AG04450 (cell line): ENCODE measurements around the gene PCDHGB7. TPM values are rescaled to one million over a fixed set of nuclear protein-coding genes. Genes with fewer than 3 reads are reported as not detected.

Experiments
- CTCF ChIA-PET: fragments of 300-600, 350-600 bp; formaldehyde crosslinking; extraction: SDS; loops from one replicate; lab custom pipeline; 2022; ENCODE audit warnings: antibody characterized with exemption, inconsistent platforms; lab: Charles Lee
- POLR2A ChIA-PET: fragments of 350-600 bp; formaldehyde crosslinking; extraction: SDS; loops from one replicate; lab custom pipeline; 2021; ENCODE audit warnings: antibody characterized with exemption, inconsistent platforms; lab: Yijun Ruan, JAX
- DNase-seq: peaks from one replicate; pipeline ENCODE4 v3.0.0-alpha.2; 2011; ENCODE audit warnings: low read depth, low spot score
- H3K27ac ChIP-seq: one replicate; pipeline ENCODE4 v1.5.1; 2012; ENCODE audit warnings: low read depth, low read length, control low read depth
- H3K27me3 ChIP-seq: one replicate; pipeline ENCODE4 v1.6.0; 2012; ENCODE audit warnings: low read length; ENCODE audit not compliant: control insufficient read depth, insufficient read depth
- H3K4me3 ChIP-seq: 2 replicates; pipeline ENCODE4 v1.5.1; 2011; ENCODE audit warnings: mild to moderate bottlenecking, low read depth, low read length, control low read depth
- H3K9me3 ChIP-seq: 2 replicates; pipeline ENCODE4 v1.5.1; 2012; ENCODE audit warnings: low read length; ENCODE audit not compliant: control insufficient read depth, insufficient read depth
- CTCF ChIP-seq: IDR thresholded peaks from 2 replicates; pipeline ENCODE4 v1.5.1; 2011; ENCODE audit warnings: low read depth, low read length, control low read depth, inconsistent platforms
- polyA plus RNA-seq: library from polyadenylated mRNA; depleted of rRNA; stranded (reverse); fragments of >200 nt; gene quantifications from 2 replicates; pipeline ENCODE4 v1.2.3, GENCODE V29; 2011; rRNA removed

The PCDHGB7 gene
- polyA plus RNA-seq, 1 experiment: 17.0 TPM

GRCh38 chr5:141439411-141440141 lies 22.1 kb downstream of the PCDHGB7 start:
- Histone ChIP-seq H3K27me3 (no peaks in the 10 kb centered on the region), H3K4me3 (no peak overlapping the region), H3K9me3 (peaks cover 20% of the 10 kb centered on the region), H3K27ac (no peak overlapping the region)
- ChIA-PET POLR2A (no interaction called here), CTCF (interaction anchor here (1.3 to 1.5 kb wide), 3 partner anchors 10 to 119 kb away, joined by 3 to 5 read pairs (median 4); partner anchors contain the start of gene PCDHGA12)
- no peak for DNase-seq
- TF ChIP-seq CTCF: no peak

DNA sequence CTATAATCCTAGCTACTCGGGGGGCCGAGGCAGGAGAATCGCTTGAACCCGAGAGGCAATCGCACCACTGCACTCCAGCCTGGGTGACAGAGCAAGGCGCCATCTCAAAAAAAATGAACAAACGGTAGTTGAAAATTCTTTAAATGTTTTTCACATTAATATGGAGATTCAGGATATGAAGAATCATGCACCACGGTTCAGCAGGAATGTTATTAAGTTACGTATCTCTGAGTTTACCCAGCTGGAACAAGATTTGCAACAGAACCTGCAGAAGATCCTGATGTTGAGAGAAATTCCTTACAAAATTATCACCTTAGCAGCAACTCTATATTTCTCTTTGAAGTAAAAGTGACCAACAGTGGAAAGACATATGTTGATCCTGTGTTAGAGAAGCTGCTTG lies 22.9 kb downstream of the PCDHGB7 start:
- no peak for TF ChIP-seq CTCF
- H3K27me3 ChIP-seq: no peaks in the 10 kb centered on the region
- ChIA-PET CTCF (interaction anchor here (1.4 to 1.5 kb wide), 2 partner anchors 10 to 84 kb away, joined by 4 to 5 read pairs; partner anchors contain the start of gene PCDHGA12), POLR2A (no interaction called here)
- H3K27ac ChIP-seq: no peak overlapping the region
- no peak overlapping the region for H3K4me3 ChIP-seq
- H3K9me3 ChIP-seq: peaks cover 20% of the 10 kb centered on the region
- no peak for DNase-seq

DNA sequence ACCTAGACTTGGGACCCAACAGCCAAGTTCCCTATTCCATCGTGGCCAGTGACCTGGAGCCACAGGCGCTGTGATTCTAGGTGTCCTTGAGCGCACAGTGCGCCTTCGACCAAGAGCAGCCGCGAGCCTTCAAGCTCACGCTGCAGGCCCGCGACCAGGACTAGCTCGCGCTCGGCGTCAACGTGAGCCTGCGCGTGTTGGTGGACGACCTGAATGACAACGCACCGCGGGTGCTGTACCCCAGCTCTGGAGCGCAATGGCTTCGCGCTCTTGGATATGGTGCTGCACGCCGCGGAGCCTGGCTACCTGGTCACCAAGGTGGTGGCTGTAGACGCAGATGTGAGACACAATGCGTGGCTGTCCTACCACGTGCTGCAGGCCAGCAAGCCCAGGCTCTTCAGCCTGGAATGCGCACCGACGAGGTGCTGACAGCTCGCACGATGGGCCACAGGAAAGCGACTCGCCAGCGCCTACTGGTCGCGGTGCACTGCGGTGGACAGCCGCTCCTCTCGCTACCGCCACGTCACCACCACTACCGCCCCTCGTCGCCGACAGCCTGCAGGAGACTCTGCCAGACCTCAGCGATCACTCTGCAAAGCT lies 24.2 kb downstream of the PCDHGB7 start:
- POLR2A ChIA-PET: no interaction called here
- Histone ChIP-seq H3K27ac (no peak overlapping the region), H3K9me3 (peaks cover 20% of the 10 kb centered on the region), H3K4me3 (no peak overlapping the region), H3K27me3 (no peaks in the 10 kb centered on the region)
- CTCF ChIA-PET: interaction anchor here (2.8 kb wide), 1 partner anchor 123 kb away, joined by 10 read pairs; no protein-coding TSS in a partner anchor
- TF ChIP-seq CTCF: no peak
- no peak for DNase-seq

GRCh38 chr5:141465351-141465750 lies 47.9 kb downstream of the PCDHGB7 start:
- H3K27ac ChIP-seq: no peak overlapping the region
- CTCF ChIA-PET: interaction anchor here (0.7 to 2.6 kb wide), 7 partner anchors 8 to 115 kb away, joined by 3 to 13 read pairs (median 3); partner anchors contain the start of genes PCDHGA12, PCDHGB1 and PCDHGC3
- no peaks in the 10 kb centered on the region for H3K27me3 ChIP-seq
- POLR2A ChIA-PET: interaction anchor here (1.1 kb wide), 1 partner anchor 10 kb away, joined by 3 read pairs; no protein-coding TSS in a partner anchor
- no peak overlapping the region for H3K4me3 ChIP-seq
- no peak for TF ChIP-seq CTCF
- H3K9me3 ChIP-seq: no peaks in the 10 kb centered on the region
- no peak for DNase-seq

Other genes starting within 250 kb of the PCDHGB7 start
- gene PCDHB7, start 245.0 kb upstream of the PCDHGB7 start, polyA plus RNA-seq: 0.61 and 0.62 TPM in 2 replicates
- gene PCDHB8, start 239.9 kb upstream of the PCDHGB7 start, polyA plus RNA-seq: 0.20 and 0.25 TPM in 2 replicates
- gene PCDHB16, start 235.3 kb upstream of the PCDHGB7 start, polyA plus RNA-seq: 0.45 and 0.66 TPM in 2 replicates
- gene PCDHB9, start 230.5 kb upstream of the PCDHGB7 start, polyA plus RNA-seq: 0.22 and 0.45 TPM in 2 replicates
- 0.45 and 0.74 TPM in 2 replicates for gene PCDHB10, start 225.3 kb upstream of the PCDHGB7 start, polyA plus RNA-seq
- 0.16 and 0.25 TPM in 2 replicates for gene PCDHB11, start 218.1 kb upstream of the PCDHGB7 start, polyA plus RNA-seq
- gene PCDHB12, start 209.0 kb upstream of the PCDHGB7 start, polyA plus RNA-seq: 0.32 and 0.40 TPM in 2 replicates
- 0.60 and 0.73 TPM in 2 replicates for gene PCDHB13, start 203.8 kb upstream of the PCDHGB7 start, polyA plus RNA-seq
- gene PCDHB14, start 194.3 kb upstream of the PCDHGB7 start, polyA plus RNA-seq: 0.98 and 1.1 TPM in 2 replicates
- 0.88 and 0.93 TPM in 2 replicates for gene PCDHB15, start 172.3 kb upstream of the PCDHGB7 start, polyA plus RNA-seq
- not detected in 2 replicates for gene SLC25A2, start 113.6 kb upstream of the PCDHGB7 start, polyA plus RNA-seq
- 60.3 and 71.0 TPM in 2 replicates for gene TAF7, start 96.9 kb upstream of the PCDHGB7 start, polyA plus RNA-seq
- 1.9 and 2.2 TPM in 2 replicates for gene PCDHGA1, start 87.2 kb upstream of the PCDHGB7 start, polyA plus RNA-seq
- 6.1 and 6.3 TPM in 2 replicates for gene PCDHGA2, start 78.9 kb upstream of the PCDHGB7 start, polyA plus RNA-seq
- 0.92 and 1.2 TPM in 2 replicates for gene PCDHGA3, start 73.8 kb upstream of the PCDHGB7 start, polyA plus RNA-seq
- 3.2 TPM in 2 replicates for gene PCDHGB1, start 67.6 kb upstream of the PCDHGB7 start, polyA plus RNA-seq
- gene PCDHGA4, start 62.7 kb upstream of the PCDHGB7 start, polyA plus RNA-seq: 6.3 and 7.6 TPM in 2 replicates
- 4.6 and 4.8 TPM in 2 replicates for gene PCDHGB2, start 57.7 kb upstream of the PCDHGB7 start, polyA plus RNA-seq
- gene PCDHGA5, start 53.5 kb upstream of the PCDHGB7 start, polyA plus RNA-seq: 1.4 and 1.8 TPM in 2 replicates
- gene PCDHGB3, start 47.4 kb upstream of the PCDHGB7 start, polyA plus RNA-seq: 3.6 and 4.3 TPM in 2 replicates
- gene PCDHGA6, start 43.8 kb upstream of the PCDHGB7 start, polyA plus RNA-seq: 4.7 and 4.8 TPM in 2 replicates
- gene PCDHGA7, start 34.9 kb upstream of the PCDHGB7 start, polyA plus RNA-seq: 2.7 TPM in 2 replicates
- 10.3 and 10.9 TPM in 2 replicates for gene PCDHGB4, start 30.0 kb upstream of the PCDHGB7 start, polyA plus RNA-seq
- 0.93 and 1.1 TPM in 2 replicates for gene PCDHGA8, start 25.0 kb upstream of the PCDHGB7 start, polyA plus RNA-seq
- 12.5 TPM in 2 replicates for gene PCDHGB5, start 19.7 kb upstream of the PCDHGB7 start, polyA plus RNA-seq
- 6.4 and 8.0 TPM in 2 replicates for gene PCDHGA9, start 14.9 kb upstream of the PCDHGB7 start, polyA plus RNA-seq
- gene PCDHGB6, start 9.7 kb upstream of the PCDHGB7 start, polyA plus RNA-seq: 3.3 and 3.8 TPM in 2 replicates
- 9.2 and 11.7 TPM in 2 replicates for gene PCDHGA10, start 4.7 kb upstream of the PCDHGB7 start, polyA plus RNA-seq
- gene PCDHGA11, start 3.4 kb downstream of the PCDHGB7 start, polyA plus RNA-seq: 7.5 and 7.7 TPM in 2 replicates
- 3.4 and 4.3 TPM in 2 replicates for gene PCDHGA12, start 12.8 kb downstream of the PCDHGB7 start, polyA plus RNA-seq
- 47.4 and 61.1 TPM in 2 replicates for gene PCDHGC3, start 58.3 kb downstream of the PCDHGB7 start, polyA plus RNA-seq
- 0.46 and 0.83 TPM in 2 replicates for gene PCDHGC4, start 67.4 kb downstream of the PCDHGB7 start, polyA plus RNA-seq
- gene PCDHGC5, start 71.4 kb downstream of the PCDHGB7 start, polyA plus RNA-seq: 2.4 and 2.5 TPM in 2 replicates
- 27.1 and 34.7 TPM in 2 replicates for gene DIAPH1, start 201.3 kb downstream of the PCDHGB7 start, polyA plus RNA-seq
- 78.3 and 82.2 TPM in 2 replicates for gene HDAC3, start 219.2 kb downstream of the PCDHGB7 start, polyA plus RNA-seq
- 3.0 and 3.1 TPM in 2 replicates for gene RELL2, start 219.3 kb downstream of the PCDHGB7 start, polyA plus RNA-seq
- 28.1 and 30.2 TPM in 2 replicates for gene FCHSD1, start 233.7 kb downstream of the PCDHGB7 start, polyA plus RNA-seq